HG03159 (cell line): Measurements from ENCODE around the gene CRACR2A.

Experiments
- ATAC-seq: cut with Tn5 transposase; IDR thresholded peaks from one replicate; pipeline ENCODE4 v1.9.1; 2021; ENCODE audit warnings: mild to moderate bottlenecking, moderate library complexity; ENCODE audit not compliant: unreplicated experiment

Gene CRACR2A

DNA sequence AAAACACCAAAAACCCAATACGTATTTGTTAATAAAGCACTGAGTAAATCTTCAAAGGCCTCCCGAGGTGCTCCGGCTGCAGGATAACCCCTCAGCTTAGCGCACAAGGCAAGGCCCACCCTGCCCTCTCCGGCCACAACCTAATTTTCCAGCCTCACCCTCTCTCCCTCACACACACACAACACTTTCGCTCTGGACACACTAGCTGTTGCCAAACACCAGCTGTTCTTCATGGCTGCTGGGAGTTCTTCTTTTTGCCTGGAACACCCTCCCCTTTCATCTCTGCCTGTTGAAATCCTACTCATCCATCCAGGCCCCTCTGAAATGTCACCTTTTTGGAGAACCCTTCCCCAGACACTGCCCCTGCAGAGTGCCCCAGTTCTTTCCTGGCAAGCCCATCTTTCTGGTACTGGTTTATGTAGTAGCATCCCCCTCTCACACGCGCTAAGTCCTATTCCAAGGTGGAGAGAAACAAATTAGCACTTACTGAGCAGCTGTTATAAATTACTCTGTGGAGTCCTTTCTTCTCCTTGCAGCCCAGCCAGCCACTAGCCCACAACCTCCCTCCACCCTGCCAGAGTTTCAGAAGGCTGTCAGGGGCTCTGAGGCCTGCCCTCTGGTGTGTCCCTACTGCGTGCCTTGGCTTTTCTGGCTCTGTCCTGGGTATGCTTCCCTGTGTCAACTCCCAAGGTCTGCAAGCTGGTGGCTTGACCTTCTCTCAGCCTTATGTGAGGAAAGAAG lies 805 bp upstream of the CRACR2A start:
- ATAC-seq = no peak

DNA sequence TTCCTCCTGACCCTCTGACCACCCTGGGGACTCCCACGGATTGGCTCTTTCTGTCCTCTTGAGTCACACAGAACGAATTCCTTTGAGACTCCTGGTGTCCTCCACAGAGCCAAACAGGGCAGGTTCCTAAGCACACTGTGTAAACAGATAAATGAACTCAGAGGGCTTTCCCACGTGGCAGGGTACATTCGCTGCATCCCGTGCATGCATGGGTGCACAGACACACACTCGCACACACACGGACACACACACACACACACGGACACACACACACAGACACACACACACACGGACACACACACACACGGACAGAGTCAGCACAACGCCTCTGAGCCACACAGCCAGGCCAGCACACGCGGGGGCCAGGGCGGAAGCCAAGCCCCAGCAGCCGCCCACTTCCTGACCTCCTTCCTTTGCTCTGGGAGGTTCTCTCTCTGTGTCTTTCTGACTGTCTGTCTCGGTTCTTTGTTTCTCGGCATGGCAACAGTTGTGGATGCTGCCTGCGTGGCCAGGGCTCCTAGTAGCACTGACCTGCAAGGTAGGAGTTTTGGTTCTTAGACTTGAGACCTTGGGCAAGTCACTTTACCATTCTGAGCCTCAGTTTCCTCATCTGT lies 706 bp downstream of the CRACR2A start:
- ATAC-seq = peak; percentile 72

DNA sequence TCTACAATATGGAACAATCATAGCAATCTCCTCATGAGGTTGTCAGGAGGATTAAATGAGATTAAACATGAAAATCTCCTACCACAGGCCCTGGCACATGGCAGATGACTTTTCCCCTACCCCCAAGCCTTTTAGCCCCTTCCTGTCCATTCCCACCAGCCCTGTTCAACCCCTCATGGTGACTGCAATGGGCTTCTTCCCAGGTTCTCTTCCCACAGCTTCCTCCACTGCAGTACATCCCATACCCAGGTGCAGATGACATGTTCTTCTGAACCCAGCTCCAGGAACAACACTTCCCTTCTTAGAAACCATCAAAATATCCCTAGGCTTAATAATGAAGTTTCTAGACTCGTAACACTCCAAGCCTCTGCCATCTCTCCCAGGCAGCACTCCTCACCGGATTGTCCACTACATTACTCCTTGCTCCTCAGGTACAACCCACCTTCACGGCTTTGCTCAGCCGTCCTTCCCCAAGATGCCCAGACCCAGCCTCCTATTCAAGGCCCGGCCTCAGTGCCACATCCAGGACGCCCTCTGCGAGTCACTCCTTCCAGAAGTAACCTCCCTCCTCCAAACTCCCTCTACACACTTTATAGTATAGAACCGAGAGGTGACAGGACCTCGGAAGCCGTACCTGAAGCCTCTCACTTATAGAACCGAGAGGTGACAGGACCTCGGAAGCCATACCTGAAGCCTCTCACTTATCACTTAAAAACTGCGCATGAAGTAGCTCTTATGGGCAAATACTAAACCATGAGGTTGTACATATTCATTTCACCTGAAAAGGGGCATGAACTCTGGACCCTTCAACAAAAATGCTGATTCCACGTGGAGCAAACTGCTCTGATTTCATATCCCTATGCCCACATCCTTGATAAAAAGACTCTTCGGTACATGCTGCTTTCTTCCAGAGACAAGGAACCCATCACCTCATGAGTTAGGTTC lies 1.5 kb downstream of the CRACR2A start:
- ATAC-seq = no peak

DNA sequence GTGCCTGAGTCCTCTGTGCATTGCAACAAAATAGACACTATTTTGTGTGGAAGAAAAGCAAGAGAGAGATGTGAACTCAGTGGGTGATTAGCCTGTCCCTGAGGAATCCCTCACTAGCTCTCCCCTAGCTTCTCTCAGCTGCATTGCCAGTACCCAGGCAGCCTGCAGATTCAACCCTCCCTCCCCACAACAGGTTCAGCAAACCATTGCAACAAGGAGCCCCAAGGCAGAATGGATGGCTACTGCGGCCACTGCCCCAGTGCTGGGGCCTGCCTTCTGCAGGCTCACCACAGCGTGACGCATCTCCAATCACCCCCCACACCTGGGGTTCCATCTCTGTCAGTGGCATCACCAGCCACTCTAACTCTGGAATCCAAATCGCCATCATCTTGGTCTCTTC lies 2.3 kb downstream of the CRACR2A start:
- no peak for ATAC-seq

DNA sequence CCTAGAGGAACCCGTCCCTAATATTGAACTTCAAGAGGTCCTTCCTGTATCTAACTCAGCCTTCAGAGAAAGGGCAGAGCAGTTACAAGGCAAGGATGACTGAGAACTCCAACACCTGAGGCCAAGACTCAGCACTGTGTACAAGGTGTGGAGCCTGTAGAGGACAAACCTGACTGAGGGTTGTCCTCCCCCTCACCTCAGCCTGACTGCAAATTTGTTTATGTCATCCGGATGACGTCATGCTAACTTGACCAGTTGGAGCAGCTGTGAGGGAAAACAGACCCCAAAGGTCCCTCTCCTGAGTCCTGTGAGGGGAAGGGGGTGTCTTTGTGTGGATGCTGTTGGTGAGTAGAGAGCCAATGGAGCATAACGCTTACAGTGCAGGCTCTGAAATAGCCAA lies 4.3 kb downstream of the CRACR2A start:
- no peak for ATAC-seq

DNA sequence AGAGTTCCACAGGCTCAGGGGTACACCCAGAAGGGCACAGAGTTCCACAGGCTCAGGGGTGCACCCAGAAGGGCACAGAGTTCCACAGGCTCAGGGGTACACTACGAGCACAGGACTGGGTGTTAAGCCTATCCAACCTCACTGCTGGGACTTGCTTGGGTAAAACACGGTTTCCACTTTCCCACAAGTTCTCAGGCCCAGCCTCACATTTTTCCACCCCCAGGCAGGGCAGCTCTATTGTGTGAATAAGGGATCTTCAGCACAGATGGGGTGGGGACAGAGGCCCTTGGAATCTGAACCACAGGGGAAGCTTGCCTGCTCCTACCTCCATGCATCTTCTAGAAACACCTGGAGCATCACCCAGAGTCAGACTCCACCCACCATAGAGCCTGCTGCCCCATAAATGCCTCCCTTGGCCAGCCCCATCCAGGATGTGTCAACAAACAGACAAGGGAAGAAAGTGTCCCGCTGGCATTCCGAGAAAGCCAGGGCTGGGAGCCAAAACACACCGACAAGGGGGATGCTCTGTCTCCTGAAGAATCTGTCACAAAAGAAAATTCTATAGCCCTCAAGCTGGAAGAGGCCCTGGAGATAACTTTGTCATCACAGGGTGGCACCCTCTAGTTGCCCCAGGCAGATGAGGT lies 4.8 kb downstream of the CRACR2A start:
- no peak for ATAC-seq

DNA sequence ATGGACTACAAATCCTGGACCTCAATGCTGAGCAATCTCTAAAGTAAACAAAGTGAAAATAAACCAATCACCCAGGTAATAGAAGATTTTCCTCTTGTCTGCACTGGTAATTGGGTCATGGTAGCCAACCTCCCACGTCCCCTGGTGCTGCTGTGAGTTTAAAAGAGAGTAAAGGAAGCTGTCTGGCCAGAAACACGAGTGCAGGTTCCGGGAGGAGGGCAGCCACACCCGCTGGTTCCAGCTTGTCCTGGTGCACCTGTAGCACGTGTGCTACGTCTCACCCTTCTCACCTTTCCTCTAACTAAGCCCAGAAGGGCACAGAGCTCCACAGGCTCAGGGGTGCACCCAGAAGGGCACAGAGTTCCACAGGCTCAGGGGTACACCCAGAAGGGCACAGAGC lies 5.4 kb downstream of the CRACR2A start:
- ATAC-seq = no peak

DNA sequence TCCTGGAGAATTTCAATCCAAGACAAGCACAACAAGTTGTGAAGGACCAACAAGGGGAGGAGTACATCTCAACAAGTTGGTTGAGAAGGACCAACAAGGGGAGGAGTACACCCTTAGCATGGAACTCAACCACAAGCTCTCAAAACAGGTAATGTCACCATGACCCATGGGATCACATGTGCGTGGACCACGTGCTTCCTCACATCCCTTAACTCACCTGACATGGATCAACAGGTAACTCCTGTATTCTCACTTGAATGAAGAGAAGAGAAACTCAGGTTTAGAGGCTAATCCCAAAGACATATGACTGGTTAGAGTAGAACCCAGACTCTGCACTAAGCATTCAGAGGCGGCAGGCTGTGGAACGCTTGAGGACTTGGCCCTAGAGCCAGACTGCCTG lies 6.2 kb downstream of the CRACR2A start:
- no peak for ATAC-seq

DNA sequence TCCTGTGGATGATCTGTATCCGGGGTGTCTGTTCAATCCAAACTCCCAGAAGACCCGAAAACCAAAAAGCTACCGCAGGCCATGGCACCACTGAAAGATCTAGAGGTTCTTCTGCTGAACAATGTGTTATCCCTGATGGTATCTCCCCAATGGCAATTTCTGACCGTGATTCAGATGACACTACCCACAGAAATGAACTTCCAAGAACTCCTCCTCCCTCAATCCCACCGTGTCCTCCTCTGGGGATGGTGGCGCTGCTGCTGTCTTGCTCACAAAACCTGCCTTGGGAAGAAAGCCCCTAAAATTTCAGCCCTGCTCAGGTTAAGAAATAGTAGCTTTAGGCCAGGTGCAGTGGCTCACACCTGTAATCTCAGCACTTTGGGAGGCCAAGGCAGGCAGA lies 7.8 kb downstream of the CRACR2A start:
- no peak for ATAC-seq

DNA sequence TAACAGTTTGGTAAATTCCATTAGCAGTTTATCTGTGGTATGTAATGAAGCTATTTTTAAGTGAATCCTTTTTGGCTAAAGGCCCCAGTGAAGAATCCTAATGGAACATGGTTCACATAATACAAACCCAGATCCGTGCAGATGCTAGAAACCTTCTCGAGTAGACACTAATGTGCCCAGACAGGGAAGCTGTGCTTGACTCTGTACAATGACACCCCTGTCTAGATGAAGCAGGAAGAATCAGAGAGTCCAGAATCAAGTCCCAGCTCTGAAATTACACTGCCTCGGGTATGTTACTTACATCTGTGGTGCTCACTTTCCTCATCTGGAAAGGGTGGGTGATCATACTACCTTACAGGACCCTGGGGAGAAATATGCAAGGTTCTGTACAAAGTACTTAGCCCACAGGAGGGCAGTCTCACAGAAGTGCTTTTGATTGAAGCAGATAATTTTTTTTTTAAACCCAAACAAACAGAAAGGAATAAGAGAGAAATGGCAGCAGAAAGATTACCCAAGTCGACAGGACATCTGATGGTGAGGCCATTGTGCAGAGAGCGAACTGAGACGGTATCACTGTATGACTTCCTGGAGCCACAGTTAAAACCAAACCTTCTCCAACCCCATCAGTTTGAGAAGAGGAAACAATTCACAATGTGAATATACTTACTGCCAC lies 8.5 kb downstream of the CRACR2A start:
- no peak for ATAC-seq

DNA sequence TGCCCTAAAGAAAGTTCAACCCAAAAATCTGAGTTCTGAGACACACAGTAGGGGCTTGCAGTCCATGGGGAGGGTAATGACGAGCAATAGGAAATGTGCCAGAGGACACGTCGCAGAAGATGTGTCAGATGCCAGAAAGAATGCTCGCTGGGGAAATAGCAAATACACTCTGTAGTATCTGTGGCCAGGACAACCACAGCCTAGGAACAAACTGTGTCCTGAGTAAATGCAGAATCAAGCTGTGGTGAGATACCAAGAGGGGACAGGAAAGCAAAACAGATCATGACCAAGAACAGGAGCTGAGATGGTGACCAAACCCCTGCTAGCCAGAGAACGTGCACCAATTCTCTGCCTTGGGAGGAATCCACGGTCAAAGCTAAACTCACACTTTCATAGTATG lies 9.1 kb downstream of the CRACR2A start:
- peak; percentile 76 for ATAC-seq

DNA sequence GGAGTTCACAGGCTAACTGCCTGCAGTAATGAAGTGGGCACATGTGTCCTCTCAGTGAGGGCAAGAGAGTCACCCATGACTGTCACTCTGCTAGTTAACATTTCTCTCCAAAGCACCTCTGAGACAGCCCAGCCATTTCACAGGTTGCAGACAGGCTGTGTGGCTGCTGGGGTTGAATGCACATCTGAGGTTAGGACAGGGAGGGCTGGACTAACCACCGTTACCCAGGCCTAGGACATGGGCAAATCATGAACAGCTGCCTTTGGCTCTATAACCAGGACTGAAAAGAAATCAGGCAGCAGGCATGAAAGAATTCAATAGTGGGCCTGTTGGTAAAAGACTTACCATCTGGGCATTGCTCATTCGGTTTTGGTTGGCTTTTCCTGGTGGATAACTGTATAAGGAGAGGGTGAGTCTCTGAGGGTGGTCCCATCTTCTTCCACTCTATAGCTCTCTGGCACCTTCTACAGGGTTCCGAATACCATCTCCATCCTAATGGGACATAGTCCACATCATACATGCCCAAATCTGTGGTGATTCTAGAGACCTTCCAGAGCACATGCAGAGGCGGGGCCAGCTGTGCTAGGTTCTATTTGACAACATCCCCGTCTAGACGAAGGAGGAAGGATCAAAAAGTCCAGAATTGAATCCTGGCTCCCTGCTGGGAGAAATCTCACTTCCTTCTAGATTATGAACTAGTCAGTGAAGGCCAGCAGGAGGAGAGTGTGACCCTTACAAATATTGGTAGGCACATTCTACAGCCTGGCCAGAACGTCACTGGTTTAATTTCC lies 10.8 kb downstream of the CRACR2A start:
- ATAC-seq = no peak

DNA sequence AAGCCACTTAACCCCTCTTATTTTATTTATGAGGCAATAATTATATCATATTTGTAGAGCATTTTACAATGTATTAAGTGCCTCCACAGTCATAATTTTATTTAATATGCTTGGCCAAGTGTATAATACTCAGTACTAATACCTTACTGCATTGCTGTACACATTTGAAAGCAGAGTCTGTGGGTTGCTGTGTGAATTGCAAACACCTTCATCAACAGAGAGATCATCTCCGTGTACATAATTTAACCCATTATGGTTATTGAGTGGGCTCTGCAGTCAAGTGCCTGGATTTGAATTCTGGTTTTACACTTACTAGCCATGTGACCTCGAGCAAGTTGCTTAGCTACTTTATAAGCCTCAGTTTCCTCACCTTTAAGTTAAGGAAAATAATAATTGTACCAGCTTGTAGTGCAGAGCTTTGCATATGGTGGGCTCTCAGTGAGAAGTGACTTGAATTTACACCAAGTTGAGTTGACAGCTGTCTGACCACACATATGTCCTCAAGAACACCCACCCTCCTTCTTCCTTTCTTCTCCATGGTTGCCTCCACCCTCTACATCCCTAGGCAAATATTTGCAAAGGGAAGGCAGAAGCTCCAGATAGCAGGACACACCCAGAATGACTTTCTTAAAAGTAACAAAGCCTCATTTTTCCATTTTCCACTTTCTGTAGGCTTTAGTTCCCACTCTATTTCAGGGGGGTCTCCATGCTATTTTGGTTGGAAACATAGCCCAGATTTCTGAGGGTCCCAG lies 12.3 kb downstream of the CRACR2A start:
- ATAC-seq = no peak

DNA sequence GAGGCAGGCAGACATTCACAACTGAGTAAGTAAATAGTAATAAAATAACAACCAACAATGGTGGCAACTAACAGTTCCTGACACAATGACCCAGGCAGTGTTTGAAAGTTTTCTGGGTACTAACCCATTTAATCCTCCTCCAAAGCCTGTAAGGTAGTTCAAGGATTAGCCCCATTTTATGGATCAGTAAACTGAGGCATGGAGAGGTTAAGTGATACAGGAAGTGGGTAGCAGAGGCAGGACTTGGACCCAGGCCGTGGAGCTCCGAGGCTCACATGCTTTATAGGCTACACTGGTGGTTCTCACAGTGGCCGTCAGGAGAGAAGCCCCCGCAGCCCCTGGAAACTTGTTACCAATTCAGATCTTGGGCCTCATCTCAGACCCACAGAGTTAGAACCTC lies 17.5 kb downstream of the CRACR2A start:
- ATAC-seq = no peak

DNA sequence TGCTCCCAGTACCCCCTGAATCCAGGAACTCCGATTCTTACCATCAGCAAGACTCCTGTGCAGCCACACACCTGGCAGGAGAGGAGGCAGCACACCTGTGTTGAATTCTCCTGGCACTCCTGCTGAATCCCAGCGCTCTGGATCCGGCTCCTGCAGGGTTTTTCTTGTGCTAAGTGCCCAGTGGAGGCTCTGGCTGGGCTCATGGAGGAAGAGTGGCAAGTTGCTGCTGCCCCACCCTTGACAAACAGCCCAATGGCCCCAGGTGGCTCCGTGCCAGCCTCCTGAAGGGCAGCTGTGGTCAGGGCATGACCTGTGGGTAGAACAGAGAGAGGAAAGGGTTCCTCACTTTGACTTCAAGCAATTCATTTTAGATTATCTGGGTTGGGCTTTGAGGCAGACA lies 20.0 kb downstream of the CRACR2A start:
- no peak for ATAC-seq

DNA sequence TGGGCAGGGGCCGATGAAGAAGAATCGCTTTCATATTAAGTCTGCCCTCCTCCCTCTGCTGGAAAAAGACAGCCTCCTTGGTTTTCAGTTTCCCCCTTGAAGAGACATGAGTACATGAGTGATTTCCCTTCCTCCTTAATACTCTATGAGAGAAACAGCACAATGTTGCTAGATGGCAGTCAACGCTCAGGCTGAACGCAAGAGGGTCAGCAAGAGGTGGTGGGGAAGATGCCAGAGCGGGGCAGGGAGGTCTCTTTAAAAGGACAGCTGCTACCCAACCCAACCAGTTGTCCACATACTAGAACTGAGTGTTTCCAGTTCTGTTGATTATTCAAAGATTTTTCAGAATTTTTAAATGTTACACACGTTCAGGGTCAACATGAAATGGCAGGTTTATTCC lies 22.8 kb downstream of the CRACR2A start:
- no peak for ATAC-seq

DNA sequence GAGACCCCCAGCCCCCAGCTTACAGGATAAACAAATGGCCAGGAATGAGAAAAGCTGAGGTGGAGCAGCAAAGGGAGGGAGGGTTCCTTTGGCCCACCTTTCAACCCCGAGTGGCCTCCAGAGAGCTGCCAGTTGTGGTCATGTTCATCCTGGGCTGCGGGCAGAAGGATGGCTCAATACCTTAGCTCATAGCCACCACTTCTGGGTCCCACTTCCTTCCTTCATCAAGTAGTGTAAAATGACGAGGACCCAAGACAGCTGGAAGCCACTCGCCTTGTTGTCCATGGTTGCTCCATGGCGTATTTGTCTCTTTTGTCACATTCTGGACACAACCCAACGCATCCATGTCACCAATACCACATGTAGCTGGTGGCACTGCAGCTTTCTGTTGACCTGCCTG lies 24.2 kb downstream of the CRACR2A start:
- no peak for ATAC-seq

DNA sequence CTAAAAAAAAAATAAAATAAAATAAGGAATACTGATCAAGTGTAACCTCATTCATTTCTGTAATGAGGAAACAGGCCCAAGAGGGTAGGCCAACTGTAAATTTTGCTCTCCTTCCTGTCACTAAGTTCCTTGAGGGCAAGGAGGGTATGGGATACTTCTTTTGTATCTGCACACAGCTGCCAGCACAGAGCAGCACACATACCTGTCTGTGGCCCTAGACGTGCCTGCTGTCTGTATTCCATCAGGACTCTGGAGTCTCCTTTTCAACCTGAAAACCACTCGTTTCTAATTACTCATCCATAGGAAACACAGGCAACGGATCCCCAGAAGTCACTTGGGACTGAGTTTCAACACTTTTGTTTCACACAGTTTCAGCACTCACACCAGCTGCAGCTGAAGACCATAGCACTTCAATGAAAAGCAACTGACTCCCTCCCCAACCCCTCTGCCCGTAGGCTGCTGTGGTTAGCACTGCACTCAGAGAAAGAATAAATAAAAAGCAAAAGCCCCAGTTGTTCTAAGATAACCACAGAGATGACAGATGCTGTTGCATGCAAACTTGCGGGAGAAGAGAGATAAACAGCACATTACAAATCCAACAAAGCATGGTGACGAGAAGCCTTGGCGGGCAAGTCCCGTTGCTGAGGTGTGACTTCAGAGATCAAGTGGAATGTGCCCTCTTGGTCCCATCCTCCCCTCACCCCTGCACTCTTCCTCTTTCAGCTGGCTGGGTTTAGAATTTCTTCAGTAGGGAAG lies 24.9 kb downstream of the CRACR2A start:
- peak; percentile 79 for ATAC-seq

DNA sequence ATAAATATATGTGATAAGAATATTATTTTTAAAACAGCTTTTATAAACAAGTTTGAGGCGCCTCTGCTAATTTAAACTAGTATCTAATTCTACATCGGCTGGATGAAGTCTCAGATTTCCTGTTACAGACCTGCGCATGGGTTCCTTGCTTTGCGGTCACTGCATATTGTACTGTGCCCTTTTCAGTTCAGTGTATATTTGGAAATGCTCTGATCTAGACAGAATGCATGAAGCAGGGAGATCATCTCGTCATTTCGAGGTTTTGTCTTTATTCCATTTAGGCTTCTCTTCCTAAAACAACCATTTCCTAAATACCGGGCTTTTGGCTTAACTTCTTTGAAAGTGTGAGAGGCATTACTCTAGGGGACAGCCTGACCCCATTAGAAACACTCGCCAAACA lies 25.6 kb downstream of the CRACR2A start:
- no peak for ATAC-seq
